Immature natural killer cell (primary cell): ENCODE data around the gene CMTM2. TPM values are rescaled to one million over a fixed set of nuclear protein-coding genes. Genes with fewer than 3 reads are reported as not detected.
"Not testable (repeated sequence)": the region's sequence is repeated elsewhere in the genome, so short reads cannot be mapped to it uniquely, and the experiment has no call there.

Experiments used
- DNase-seq, 3 donors: peaks; one replicate each; pipeline ENCODE4 v3.0.0; 2022; ENCODE audit warnings: mixed read lengths in 1 of 3
- H3K27ac Mint-ChIP-seq, 6 donors: one replicate each; pipeline ENCODE4 v1.8.0; 2020; ENCODE audit warnings: mixed read lengths in 6 of 6, mild to moderate bottlenecking in 5 of 6, inconsistent platforms in 4 of 6, moderate library complexity in 3 of 6
- H3K27me3 Mint-ChIP-seq, 3 donors: one replicate each; pipeline ENCODE4 v1.8.0; 2020 to 2021; ENCODE audit warnings: low read depth in 3 of 3, mild to moderate bottlenecking in 3 of 3, mixed read lengths in 3 of 3, moderate library complexity in 3 of 3, inconsistent platforms in 1 of 3
- H3K36me3 Mint-ChIP-seq, 3 donors: one replicate each; pipeline ENCODE4 v1.8.0; 2020; ENCODE audit warnings: mixed read lengths in 3 of 3, inconsistent platforms in 2 of 3, mild to moderate bottlenecking in 2 of 3
- H3K4me1 Mint-ChIP-seq, 2 donors: one replicate each; pipeline ENCODE4 v1.8.0; 2020; ENCODE audit warnings: inconsistent platforms in 2 of 2, mild to moderate bottlenecking in 2 of 2, mixed read lengths in 2 of 2, moderate library complexity in 1 of 2
- H3K4me3 Mint-ChIP-seq, 5 donors: one replicate each; pipeline ENCODE4 v1.8.0; 2020; ENCODE audit warnings: mild to moderate bottlenecking in 5 of 5, mixed read lengths in 5 of 5, inconsistent platforms in 3 of 5, moderate library complexity in 3 of 5
- H3K9me3 Mint-ChIP-seq, 6 donors: one replicate each; pipeline ENCODE4 v1.8.0; 2020; ENCODE audit warnings: mild to moderate bottlenecking in 6 of 6, mixed read lengths in 6 of 6, inconsistent platforms in 4 of 6, moderate library complexity in 3 of 6
- polyA plus RNA-seq, 3 donors: library from polyadenylated mRNA; unstranded; fragments of 300-500 nt; fragmentation: Illumina TruSeq; gene quantifications; one replicate each; pipeline ENCODE4 v1.2.3, GENCODE V29; 2021

Gene CMTM2
- polyA plus RNA-seq, 3 donors from 2014 or later: 0.85 TPM; not detected in 2

GRCh38 chr16:66609139-66609510 lies 29.9 kb downstream of the CMTM2 start:
- Mint-ChIP-seq H3K27ac (no peak overlapping the region), H3K27me3 (peaks cover 0 to 8% (median 2%) of the 10 kb centered on the region in 3 donors), H3K9me3 (no peaks in the 10 kb centered on the region), H3K4me3 (no peak overlapping the region), H3K36me3 (peaks cover 0 to 5% (median 0%) of the 10 kb centered on the region in 3 donors), H3K4me1 (peaks cover 31 to 33% of the 10 kb centered on the region in 2 donors)
- no peak for DNase-seq

- Mint-ChIP-seq H3K4me3 (peak overlapping the region in 1 of 5 donors; percentile 24), H3K4me1 (peaks cover 30 to 33% of the 10 kb centered on the region in 2 donors), H3K36me3 (peaks cover 0 to 5% (median 0%) of the 10 kb centered on the region in 3 donors), H3K27me3 (peaks cover 0 to 6% (median 2%) of the 10 kb centered on the region in 3 donors), H3K27ac (no peak overlapping the region), H3K9me3 (no peaks in the 10 kb centered on the region)
- no peak for DNase-seq
These were observed 31.0 kb downstream of the CMTM2 start for GRCh38 chr16:66610111-66610820.

DNA sequence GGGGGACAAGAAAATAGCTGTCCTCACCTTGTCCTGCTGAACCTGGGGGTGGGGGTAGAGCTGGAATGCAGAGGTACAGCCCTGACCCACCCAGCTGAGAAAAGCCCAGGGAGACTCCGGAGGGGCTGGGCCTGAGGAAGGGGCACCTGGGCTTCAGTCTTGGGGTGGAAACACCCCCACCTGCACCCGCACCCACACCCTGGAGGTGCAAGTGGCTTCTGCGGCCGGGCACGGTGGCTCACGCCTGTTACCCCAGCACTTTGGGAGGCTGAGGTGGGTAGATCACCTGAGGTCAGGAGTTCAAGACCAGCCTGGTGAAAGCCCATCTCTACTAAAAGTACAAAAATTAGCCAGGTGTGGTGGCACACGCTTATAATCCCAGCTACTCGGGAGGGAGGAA lies 32.6 kb downstream of the CMTM2 start:
- H3K27ac Mint-ChIP-seq: peak overlapping the region in 2 of 6 donors; percentile 17
- not testable (repeated sequence) for H3K4me3 Mint-ChIP-seq, H3K9me3 Mint-ChIP-seq, H3K36me3 Mint-ChIP-seq, DNase-seq, H3K27me3 Mint-ChIP-seq
- peaks cover 18 to 21% of the 10 kb centered on the region in 2 donors for H3K4me1 Mint-ChIP-seq

- Mint-ChIP-seq H3K9me3 (no peaks in the 10 kb centered on the region), H3K27me3 (peaks cover 0 to 2% (median 0%) of the 10 kb centered on the region in 3 donors), H3K4me1 (peaks cover 13 to 16% of the 10 kb centered on the region in 2 donors), H3K27ac (no peak overlapping the region), H3K4me3 (no peak overlapping the region), H3K36me3 (peaks cover 0 to 5% (median 0%) of the 10 kb centered on the region in 3 donors)
- DNase-seq: no peak
These were observed 33.2 kb downstream of the CMTM2 start for GRCh38 chr16:66612422-66612821.

DNA sequence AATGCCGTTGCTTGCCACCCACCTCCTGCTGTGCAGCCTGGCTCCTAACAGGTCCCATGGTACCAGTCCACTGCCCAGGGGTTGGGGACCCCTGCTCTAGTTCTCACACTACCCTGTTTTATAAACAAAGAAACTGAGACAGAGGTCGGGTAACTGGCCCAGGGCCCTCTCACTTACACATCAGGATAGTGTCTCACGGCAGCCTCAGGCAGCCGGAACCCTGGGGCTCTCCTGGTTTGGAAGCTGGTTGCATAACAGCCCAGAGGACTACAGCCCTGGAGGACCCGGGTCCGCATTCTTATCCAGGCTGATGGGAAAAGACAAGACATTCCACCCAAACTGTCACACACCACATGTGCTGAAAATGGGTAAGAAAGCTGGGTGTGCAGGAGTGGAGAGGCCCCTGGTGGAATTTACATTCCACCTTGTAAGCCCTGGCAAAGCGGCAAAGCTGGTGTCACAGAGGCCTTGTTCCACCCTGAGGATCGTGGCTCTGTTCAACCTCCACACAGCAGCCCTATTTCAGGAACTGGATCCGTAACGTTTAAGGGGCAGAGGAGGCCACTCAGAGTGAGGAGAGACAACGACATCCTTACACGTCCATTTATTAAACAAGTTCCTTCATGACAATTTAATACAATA lies 35.0 kb downstream of the CMTM2 start:
- Mint-ChIP-seq H3K27me3 (no peaks in the 10 kb centered on the region), H3K4me3 (no peak overlapping the region), H3K9me3 (no peaks in the 10 kb centered on the region), H3K36me3 (peaks cover 0 to 5% (median 0%) of the 10 kb centered on the region in 3 donors), H3K4me1 (peaks cover 0 to 1% of the 10 kb centered on the region in 2 donors), H3K27ac (peak overlapping the region in 1 of 6 donors; percentile 49)
- no peak for DNase-seq

DNA sequence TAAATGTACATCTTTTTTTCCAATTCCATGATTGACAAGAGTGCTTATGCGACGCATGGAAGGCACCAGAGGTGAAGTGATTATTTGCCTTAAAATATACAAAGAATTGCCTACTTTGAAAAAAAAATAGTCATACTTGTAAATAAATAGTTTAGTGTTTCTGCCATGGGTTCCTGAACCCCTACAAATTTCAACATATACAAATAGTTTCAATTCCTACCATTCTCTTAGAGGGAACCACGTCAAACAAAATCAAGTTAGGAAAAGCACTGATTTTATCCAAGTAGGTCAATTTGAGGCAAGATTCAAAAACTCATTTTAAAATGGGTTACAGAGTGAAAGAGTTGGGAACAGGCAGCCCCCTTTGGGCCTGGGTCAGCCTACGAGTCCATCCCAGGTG lies 36.9 kb downstream of the CMTM2 start:
- no peaks in the 10 kb centered on the region for H3K36me3 Mint-ChIP-seq
- no peak overlapping the region for H3K27ac Mint-ChIP-seq
- no peak for DNase-seq
- peaks cover 0 to 2% (median 0%) of the 10 kb centered on the region in 3 donors for H3K27me3 Mint-ChIP-seq
- no peak overlapping the region for H3K4me3 Mint-ChIP-seq
- H3K4me1 Mint-ChIP-seq: no peaks in the 10 kb centered on the region
- H3K9me3 Mint-ChIP-seq: no peaks in the 10 kb centered on the region

- Mint-ChIP-seq H3K4me1 (no peaks in the 10 kb centered on the region), H3K9me3 (no peaks in the 10 kb centered on the region), H3K27ac (no peak overlapping the region), H3K4me3 (no peak overlapping the region), H3K27me3 (peaks cover 0 to 2% (median 0%) of the 10 kb centered on the region in 3 donors), H3K36me3 (no peaks in the 10 kb centered on the region)
- no peak for DNase-seq
These were observed 37.3 kb downstream of the CMTM2 start for GRCh38 chr16:66616592-66616991.

DNA sequence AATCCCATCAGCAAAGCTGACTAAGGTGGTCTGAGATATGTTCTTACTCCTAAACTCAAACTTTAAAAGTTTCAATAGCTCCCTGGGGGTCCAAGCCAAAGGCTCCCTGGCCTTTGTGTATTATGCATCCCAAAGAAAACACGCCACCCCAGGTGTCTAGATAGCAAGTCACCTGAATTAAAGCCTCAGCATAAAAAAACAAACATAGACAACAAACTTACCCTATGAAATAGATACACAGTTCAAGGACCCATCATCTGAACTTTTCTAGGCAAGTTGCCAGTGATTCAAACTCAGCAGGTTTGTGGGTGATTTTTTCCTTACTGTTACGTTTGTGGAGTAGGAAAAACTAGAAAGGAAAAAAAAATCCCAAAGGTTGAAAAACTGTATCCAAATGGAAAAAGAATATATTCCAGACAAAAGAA lies 37.8 kb downstream of the CMTM2 start:
- no peaks in the 10 kb centered on the region for H3K9me3 Mint-ChIP-seq
- no peak overlapping the region for H3K4me3 Mint-ChIP-seq
- H3K36me3 Mint-ChIP-seq: no peaks in the 10 kb centered on the region
- no peak for DNase-seq
- no peak overlapping the region for H3K27ac Mint-ChIP-seq
- H3K4me1 Mint-ChIP-seq: no peaks in the 10 kb centered on the region
- peaks cover 0 to 2% (median 0%) of the 10 kb centered on the region in 3 donors for H3K27me3 Mint-ChIP-seq

GRCh38 chr16:66617728-66618127 lies 38.5 kb downstream of the CMTM2 start:
- Mint-ChIP-seq H3K4me1 (no peaks in the 10 kb centered on the region), H3K27ac (no peak overlapping the region), H3K9me3 (no peaks in the 10 kb centered on the region), H3K27me3 (peaks cover 0 to 2% (median 0%) of the 10 kb centered on the region in 3 donors), H3K36me3 (no peaks in the 10 kb centered on the region), H3K4me3 (no peak overlapping the region)
- no peak for DNase-seq

- no peak overlapping the region for H3K4me3 Mint-ChIP-seq
- DNase-seq: no peak
- no peaks in the 10 kb centered on the region for H3K4me1 Mint-ChIP-seq
- H3K27ac Mint-ChIP-seq: no peak overlapping the region
- H3K9me3 Mint-ChIP-seq: no peaks in the 10 kb centered on the region
- H3K27me3 Mint-ChIP-seq: peaks cover 0 to 2% (median 0%) of the 10 kb centered on the region in 3 donors
- no peaks in the 10 kb centered on the region for H3K36me3 Mint-ChIP-seq
These were observed 39.5 kb downstream of the CMTM2 start for GRCh38 chr16:66618588-66619375.

GRCh38 chr16:66619534-66620428 lies 40.5 kb downstream of the CMTM2 start:
- no peaks in the 10 kb centered on the region for H3K4me1 Mint-ChIP-seq
- no peak overlapping the region for H3K27ac Mint-ChIP-seq
- no peaks in the 10 kb centered on the region for H3K9me3 Mint-ChIP-seq
- H3K27me3 Mint-ChIP-seq: peaks cover 0 to 2% (median 0%) of the 10 kb centered on the region in 3 donors
- no peaks in the 10 kb centered on the region for H3K36me3 Mint-ChIP-seq
- no peak for DNase-seq
- H3K4me3 Mint-ChIP-seq: no peak overlapping the region

- no peak for DNase-seq
- H3K4me1 Mint-ChIP-seq: no peaks in the 10 kb centered on the region
- H3K9me3 Mint-ChIP-seq: no peaks in the 10 kb centered on the region
- H3K36me3 Mint-ChIP-seq: no peaks in the 10 kb centered on the region
- peaks cover 0 to 2% (median 0%) of the 10 kb centered on the region in 3 donors for H3K27me3 Mint-ChIP-seq
- H3K4me3 Mint-ChIP-seq: no peak overlapping the region
- H3K27ac Mint-ChIP-seq: no peak overlapping the region
These were observed 41.1 kb downstream of the CMTM2 start for GRCh38 chr16:66620429-66620795.

DNA sequence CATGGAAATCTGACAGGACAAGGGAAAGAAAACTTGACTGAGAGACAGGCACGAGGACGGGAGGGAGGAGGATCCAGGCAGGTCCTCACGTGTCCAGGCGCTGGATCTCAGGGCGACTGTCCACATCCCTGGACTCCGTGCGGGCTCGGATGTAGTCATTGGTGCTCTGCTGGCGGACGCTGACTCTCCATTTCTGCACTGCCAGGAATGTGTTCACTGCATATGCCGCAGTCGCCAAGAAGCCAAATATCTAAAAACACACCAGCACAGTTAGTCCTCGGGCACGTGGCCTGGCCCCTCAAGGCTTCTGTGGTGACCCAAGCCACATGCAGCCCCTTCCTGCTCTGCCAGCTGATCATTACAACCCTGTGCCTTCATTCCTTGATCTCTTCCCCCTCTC lies 42.7 kb downstream of the CMTM2 start:
- peaks cover 0 to 2% (median 0%) of the 10 kb centered on the region in 3 donors for H3K27me3 Mint-ChIP-seq
- DNase-seq: no peak
- H3K36me3 Mint-ChIP-seq: no peaks in the 10 kb centered on the region
- no peak overlapping the region for H3K4me3 Mint-ChIP-seq
- no peaks in the 10 kb centered on the region for H3K9me3 Mint-ChIP-seq
- no peaks in the 10 kb centered on the region for H3K4me1 Mint-ChIP-seq
- no peak overlapping the region for H3K27ac Mint-ChIP-seq
